Uterus (tissue), 4 donors: ENCODE measurements around the gene POLRMT. TPM values are rescaled to one million over a fixed set of nuclear protein-coding genes. Genes with fewer than 3 reads are reported as not detected.
"Not testable (repeated sequence)": the region's sequence is repeated elsewhere in the genome, so short reads cannot be mapped to it uniquely, and the experiment has no call there.

ENCODE experiments used
- DNase-seq, 2 donors: peaks; one replicate each; pipeline ENCODE4 v3.0.0-alpha.2; 2019 to 2020
- H3K27ac ChIP-seq, 2 donors: fragments of 200-600 bp; sonication (generic); 1 replicate in 1 of 2; 2 replicates in 1 of 2; pipeline ENCODE4 v1.5.1; 2016 to 2018
- H3K27me3 ChIP-seq, 2 donors: fragments of 200-600 bp; sonication (generic); one replicate each; pipeline ENCODE4 v1.5.1; 2018 to 2019; ENCODE audit warnings: control low read depth in 1 of 2
- H3K36me3 ChIP-seq, 2 donors: fragments of 200-600 bp; sonication (generic); one replicate each; pipeline ENCODE4 v1.5.1; 2019; ENCODE audit warnings: control low read depth in 1 of 2
- H3K4me1 ChIP-seq, 2 donors: fragments of 200-600 bp; sonication (generic); one replicate each; pipeline ENCODE4 v1.5.1; 2018 to 2019; ENCODE audit warnings: control low read depth in 1 of 2
- H3K4me3 ChIP-seq, 2 donors: fragments of 200-600 bp; sonication (generic); 1 replicate in 1 of 2; 2 replicates in 1 of 2; pipeline ENCODE4 v1.5.1; 2018 to 2019; ENCODE audit warnings: mild to moderate bottlenecking in 1 of 2
- H3K9me3 ChIP-seq, 2 donors: fragments of 200-600 bp; sonication (generic); one replicate each; pipeline ENCODE4 v1.5.1; 2019; ENCODE audit warnings: control low read depth in 1 of 2
- POLR2A ChIP-seq, 2 donors: fragments of 450-650 bp; IDR thresholded peaks; one replicate each; pipeline ENCODE4 v1.6.1; 2016; ENCODE audit warnings: antibody characterized with exemption in 2 of 2, mild to moderate bottlenecking in 1 of 2, moderate library complexity in 1 of 2
- intact Hi-C: fragments of 100-400 bp; cut with DNase I; formaldehyde crosslinking; loops from one replicate; pipeline ENCODE4 v1.15.1; 2023; ENCODE audit warnings: low total_unique reads
- total RNA-seq, 4 donors: library from RNA; depleted of rRNA in 3 of 4; stranded (reverse); fragments of >200 nt in 3 of 4; gene quantifications; one replicate each; pipeline versions ENCODE4 v1.1.0 to v1.2.4, GENCODE V29; 2014 to 2023
- TF ChIP-seq, protein P1 (sequence below), 4 experiments: fragments of 200-600 bp in 2 of 4; fragments of 450-650 bp in 2 of 4; sonication (generic) in 2 of 4; IDR thresholded peaks; one replicate each; pipeline ENCODE4 v1.5.1; 2016 to 2019; ENCODE audit warnings: antibody characterized with exemption in 4 of 4, mild to moderate bottlenecking in 2 of 4, moderate library complexity in 1 of 4
- donor health status: DM: yes; HTN: yes; CAD: no.

Gene POLRMT
- total RNA-seq, 4 donors from 2014 or later: 10.5 to 42.0 (median 24.1) TPM

- no peak for TF ChIP-seq POLR2A (IDR thresholded peaks at IDR 0.05)
- TF ChIP-seq, protein P1, sequence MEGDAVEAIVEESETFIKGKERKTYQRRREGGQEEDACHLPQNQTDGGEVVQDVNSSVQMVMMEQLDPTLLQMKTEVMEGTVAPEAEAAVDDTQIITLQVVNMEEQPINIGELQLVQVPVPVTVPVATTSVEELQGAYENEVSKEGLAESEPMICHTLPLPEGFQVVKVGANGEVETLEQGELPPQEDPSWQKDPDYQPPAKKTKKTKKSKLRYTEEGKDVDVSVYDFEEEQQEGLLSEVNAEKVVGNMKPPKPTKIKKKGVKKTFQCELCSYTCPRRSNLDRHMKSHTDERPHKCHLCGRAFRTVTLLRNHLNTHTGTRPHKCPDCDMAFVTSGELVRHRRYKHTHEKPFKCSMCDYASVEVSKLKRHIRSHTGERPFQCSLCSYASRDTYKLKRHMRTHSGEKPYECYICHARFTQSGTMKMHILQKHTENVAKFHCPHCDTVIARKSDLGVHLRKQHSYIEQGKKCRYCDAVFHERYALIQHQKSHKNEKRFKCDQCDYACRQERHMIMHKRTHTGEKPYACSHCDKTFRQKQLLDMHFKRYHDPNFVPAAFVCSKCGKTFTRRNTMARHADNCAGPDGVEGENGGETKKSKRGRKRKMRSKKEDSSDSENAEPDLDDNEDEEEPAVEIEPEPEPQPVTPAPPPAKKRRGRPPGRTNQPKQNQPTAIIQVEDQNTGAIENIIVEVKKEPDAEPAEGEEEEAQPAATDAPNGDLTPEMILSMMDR (IDR thresholded peaks at IDR 0.05): no peak
- Histone ChIP-seq H3K4me3 (no peak overlapping the region), H3K9me3 (no peaks in the 10 kb centered on the region), H3K27me3 (peaks cover under 1 to 15% of the 10 kb centered on the region in 2 donors), H3K36me3 (no peaks in the 10 kb centered on the region), H3K4me1 (peaks cover 0 to 10% of the 10 kb centered on the region in 2 donors), H3K27ac (no peak overlapping the region)
- DNase-seq: no peak
- intact Hi-C loops: no loop called here
Observed at GRCh38 chr19:585551-586110, 47.7 kb downstream of the POLRMT start.

DNA sequence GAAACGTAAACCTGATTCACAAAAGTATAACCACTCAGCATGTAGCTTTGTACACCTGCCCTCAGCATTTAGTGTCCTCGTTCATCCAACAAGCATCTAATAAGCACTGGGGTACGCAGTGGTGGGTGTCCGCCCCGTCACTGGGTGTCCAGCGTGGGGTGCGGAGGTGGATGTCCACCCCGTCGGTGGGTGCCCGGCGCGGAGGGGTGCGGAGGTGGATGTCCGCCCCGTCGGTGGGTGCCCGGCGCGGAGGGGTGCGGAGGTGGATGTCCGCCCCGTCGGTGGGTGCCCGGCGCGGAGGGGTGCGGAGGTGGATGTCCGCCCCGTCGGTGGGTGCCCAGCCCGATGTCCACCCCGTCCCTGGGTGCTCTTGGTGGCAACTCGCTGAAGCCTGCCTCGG, 48.2 kb downstream of the POLRMT start:
- H3K4me3 ChIP-seq, H3K9me3 ChIP-seq, H3K27ac ChIP-seq, DNase-seq, intact Hi-C loops, H3K4me1 ChIP-seq, H3K36me3 ChIP-seq: not testable (repeated sequence)
- H3K27me3 ChIP-seq: peaks cover 0 to 15% of the 10 kb centered on the region in 2 donors

DNA sequence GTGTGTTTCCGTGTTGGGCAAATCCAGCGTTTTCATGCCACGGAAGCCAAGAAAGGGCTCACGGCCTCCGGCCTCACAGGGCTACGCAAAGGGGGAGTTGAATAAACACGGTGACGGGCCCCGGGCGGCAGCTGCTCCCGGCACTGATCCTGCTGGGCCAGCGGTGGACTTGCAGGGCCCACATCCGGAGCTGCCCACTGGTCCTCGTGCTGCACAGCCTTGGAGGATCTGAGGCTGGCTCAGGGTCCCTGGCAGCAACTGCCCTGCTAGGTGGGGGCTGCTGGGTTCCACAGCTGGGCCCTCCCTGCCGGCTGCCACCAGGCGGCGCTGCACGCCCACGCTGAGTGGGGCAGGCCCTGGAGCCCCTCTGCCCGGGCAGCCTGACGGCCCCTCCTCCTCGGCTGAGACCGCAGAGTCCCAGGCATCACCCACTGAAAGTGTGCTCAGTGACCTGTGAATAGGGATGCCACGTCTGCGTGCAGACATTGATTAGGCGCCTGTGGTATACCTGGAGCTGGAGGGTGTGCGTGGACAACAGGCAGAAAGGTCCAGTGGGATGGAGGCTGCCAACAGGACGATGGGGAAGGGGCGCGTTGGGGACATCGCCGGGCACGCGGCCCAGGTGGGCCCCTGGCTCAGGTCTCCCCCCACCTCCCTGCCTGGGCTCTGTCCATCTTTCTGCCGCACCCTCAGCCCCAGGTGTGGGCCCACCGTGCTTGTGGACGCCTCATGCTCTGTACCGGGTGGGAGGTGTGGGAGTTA, 48.9 kb downstream of the POLRMT start:
- Histone ChIP-seq H3K27ac (no peak overlapping the region), H3K9me3 (no peaks in the 10 kb centered on the region), H3K4me1 (peaks cover 0 to 4% of the 10 kb centered on the region in 2 donors), H3K4me3 (no peak overlapping the region), H3K27me3 (peaks cover 0 to 15% of the 10 kb centered on the region in 2 donors), H3K36me3 (no peaks in the 10 kb centered on the region)
- intact Hi-C loops: no loop called here
- peak in 1 of 2 donors; percentile 45 for DNase-seq
- TF ChIP-seq, protein P1 (IDR thresholded peaks at IDR 0.05): peak; percentile 52 to 72 (median 66)
- TF ChIP-seq POLR2A (IDR thresholded peaks at IDR 0.05): no peak

DNA sequence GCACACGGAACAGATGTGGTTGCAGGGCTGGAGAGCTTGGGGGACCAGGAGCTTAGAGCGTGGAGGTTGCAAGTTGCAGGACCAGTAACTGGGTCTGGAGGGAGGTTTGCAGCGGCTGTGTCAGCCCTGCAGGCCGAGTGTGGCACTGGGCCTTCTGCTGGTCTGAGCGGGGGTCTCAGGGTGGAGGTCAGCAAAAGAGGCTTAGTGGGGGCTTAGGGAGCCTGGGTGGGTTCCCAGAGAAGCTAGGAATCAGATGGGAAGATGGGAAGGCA, 49.4 kb downstream of the POLRMT start:
- Histone ChIP-seq H3K9me3 (no peaks in the 10 kb centered on the region), H3K36me3 (no peaks in the 10 kb centered on the region), H3K4me1 (no peaks in the 10 kb centered on the region), H3K27me3 (peaks cover 0 to 10% of the 10 kb centered on the region in 2 donors), H3K4me3 (no peak overlapping the region), H3K27ac (no peak overlapping the region)
- intact Hi-C loops: no loop called here
- no peak for DNase-seq
- TF ChIP-seq, protein P1 (IDR thresholded peaks at IDR 0.05): no peak
- TF ChIP-seq POLR2A (IDR thresholded peaks at IDR 0.05): no peak

DNA sequence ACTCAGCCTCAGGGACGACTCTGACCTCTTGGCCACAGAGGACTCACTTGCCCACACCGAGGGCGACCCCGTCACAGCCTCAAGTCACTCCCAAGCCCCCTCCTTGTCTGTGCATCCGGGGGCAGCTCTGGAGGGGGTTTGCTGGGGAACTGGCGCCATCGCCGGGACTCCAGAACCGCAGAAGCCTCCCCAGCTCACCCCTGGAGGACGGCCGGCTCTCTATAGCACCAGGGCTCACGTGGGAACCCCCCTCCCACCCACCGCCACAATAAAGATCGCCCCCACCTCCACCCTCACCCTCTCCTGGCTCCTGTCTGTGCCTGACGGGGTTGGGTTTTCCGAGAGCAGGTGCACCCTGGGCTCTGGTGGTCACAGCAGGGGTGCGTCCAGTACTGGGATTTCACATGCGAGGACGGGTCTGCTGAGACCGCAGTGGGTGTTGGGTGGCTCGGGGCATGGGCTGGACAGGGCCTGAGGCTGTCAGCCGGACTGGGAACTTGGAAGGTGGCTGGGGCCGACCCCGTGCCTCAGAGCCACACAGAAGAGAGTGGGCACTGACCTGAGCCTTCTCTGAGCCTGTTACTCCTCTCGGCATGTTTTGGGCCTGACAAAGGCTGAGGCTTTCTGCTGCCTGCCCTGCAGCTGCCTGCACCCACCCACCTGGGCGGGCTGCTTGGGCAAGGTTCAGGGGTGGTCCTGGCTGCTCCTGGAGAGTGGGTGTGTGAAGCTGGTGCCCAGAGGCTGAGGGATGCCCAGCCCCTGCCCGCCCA, 50.0 kb downstream of the POLRMT start:
- DNase-seq: no peak
- no peaks in the 10 kb centered on the region for H3K36me3 ChIP-seq
- intact Hi-C loops: no loop called here

More for the DNA sequence above, 50.0 kb downstream of the POLRMT start:
- no peak overlapping the region for H3K27ac ChIP-seq
- no peaks in the 10 kb centered on the region for H3K9me3 ChIP-seq
- peaks cover 0 to 5% of the 10 kb centered on the region in 2 donors for H3K27me3 ChIP-seq
- H3K4me1 ChIP-seq: no peaks in the 10 kb centered on the region
- TF ChIP-seq, protein P1 (IDR thresholded peaks at IDR 0.05): no peak
- TF ChIP-seq POLR2A (IDR thresholded peaks at IDR 0.05): no peak
- no peak overlapping the region for H3K4me3 ChIP-seq
